Measurements from ENCODE around the gene SUSD3. TPM values are rescaled to one million over a fixed set of nuclear protein-coding genes. Genes with fewer than 3 reads are reported as not detected.

Gene SUSD3
- total RNA-seq, 6 experiments from 2014 or later = 6.5 to 51.5 (median 31.2) TPM

DNA sequence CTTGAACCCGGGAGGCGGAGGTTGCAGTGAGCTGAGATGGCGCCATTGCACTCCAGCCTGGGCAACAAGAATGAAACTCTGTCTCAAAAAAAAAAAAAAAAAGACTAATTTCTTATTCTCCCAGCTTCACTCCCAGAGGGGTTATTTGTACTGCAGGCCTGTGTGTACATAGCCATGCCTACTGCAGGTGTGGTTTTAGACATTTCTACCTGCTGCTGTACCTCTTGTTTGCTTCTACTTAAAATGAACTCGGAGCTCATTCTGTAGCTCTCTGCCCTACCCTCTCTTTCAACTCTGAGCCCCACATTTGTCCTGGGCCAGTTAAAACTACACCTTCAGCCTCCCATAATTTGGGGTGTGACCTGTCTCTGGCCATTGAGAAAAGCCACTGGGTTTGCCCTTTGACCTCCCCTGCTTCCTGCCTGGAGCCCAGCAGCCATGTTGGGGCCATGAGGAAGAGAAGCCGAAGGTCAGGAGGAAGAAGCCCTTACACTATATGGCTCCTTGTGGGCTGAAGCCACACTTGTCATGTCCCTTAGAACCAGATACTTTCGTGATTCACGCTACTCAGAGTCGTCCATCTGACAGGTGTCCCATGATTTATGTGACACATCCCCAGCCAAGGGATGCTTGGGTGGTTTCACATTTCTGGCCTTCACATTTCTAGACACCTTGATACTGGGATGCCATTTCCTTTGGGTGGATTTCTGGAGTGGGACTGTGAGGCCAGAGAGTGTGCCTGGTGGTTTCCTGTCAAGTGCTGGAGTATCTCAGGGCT lies 28.1 kb downstream of the SUSD3 start:
- intact Hi-C loops (cut with DNase I) = no loop called here
- 89% methylated on average over 2 of the region's 8 CpGs for WGBS (ENCODE audit: insufficient coverage, low coverage, low lambda C conversion rate, missing lambda C conversion rate)
- Histone ChIP-seq H3K27me3 (no peaks in the 10 kb centered on the region), H3K27ac (no peak overlapping the region), H3K9me3 (no peaks in the 10 kb centered on the region), H3K4me1 (no peaks in the 10 kb centered on the region), H3K4me3 (no peak overlapping the region), H3K36me3 (peaks cover 0 to 4% (median 0%) of the 10 kb centered on the region in 4 donors)
- ATAC-seq = no peak
- no peak for TF ChIP-seq CTCF (IDR thresholded peaks at IDR 0.05)
- no peak for TF ChIP-seq POLR2A (IDR thresholded peaks at IDR 0.05)
- DNase-seq = peak in 2 of 3 donors; percentile 7 to 23

- Histone ChIP-seq H3K4me3 (no peak overlapping the region), H3K27me3 (no peaks in the 10 kb centered on the region), H3K9me3 (no peaks in the 10 kb centered on the region), H3K27ac (no peak overlapping the region), H3K4me1 (no peaks in the 10 kb centered on the region), H3K36me3 (peaks cover 0 to 4% (median 0%) of the 10 kb centered on the region in 4 donors)
- no peak for ATAC-seq
- WGBS (ENCODE audit: insufficient coverage, low coverage, low lambda C conversion rate, missing lambda C conversion rate) = 100% methylated on average over 6 of the region's 12 CpGs
- intact Hi-C loops (cut with DNase I) = no loop called here
- TF ChIP-seq CTCF (IDR thresholded peaks at IDR 0.05) (no peak), POLR2A (IDR thresholded peaks at IDR 0.05) (no peak)
- DNase-seq = peak in 2 of 3 donors; percentile 19 to 28
These were observed 29.6 kb downstream of the SUSD3 start for GRCh38 chr9:93087971-93088655.

DNA sequence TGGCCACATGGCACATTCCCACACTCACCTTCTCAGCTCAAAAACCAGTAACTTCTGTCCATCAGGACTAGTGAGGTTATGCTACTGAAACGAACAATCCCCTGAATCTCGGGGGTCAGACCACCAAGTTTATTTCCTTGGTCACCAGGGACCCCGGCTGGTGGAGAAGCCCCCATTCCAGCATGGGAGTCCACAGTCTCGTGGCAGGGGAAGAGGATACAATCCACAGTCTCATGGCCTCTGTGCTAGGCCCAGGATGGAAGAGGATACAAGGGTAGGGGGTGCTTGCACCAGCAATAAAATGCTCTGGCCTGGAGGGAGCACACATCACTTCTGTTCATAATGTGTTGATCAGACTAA lies 30.1 kb downstream of the SUSD3 start:
- no peaks in the 10 kb centered on the region for H3K9me3 ChIP-seq
- H3K4me3 ChIP-seq = no peak overlapping the region
- H3K4me1 ChIP-seq = no peaks in the 10 kb centered on the region
- ATAC-seq (no peak), DNase-seq (peak in 1 of 3 donors; percentile 29)
- H3K36me3 ChIP-seq = peaks cover 0 to 4% (median 0%) of the 10 kb centered on the region in 4 donors
- no peak overlapping the region for H3K27ac ChIP-seq
- intact Hi-C loops (cut with DNase I) = no loop called here
- no peak for TF ChIP-seq POLR2A (IDR thresholded peaks at IDR 0.05)
- 100% methylated on average over 1 of the region's 4 CpGs for whole genome bisulfite sequencing (ENCODE audit: insufficient coverage, low coverage, low lambda C conversion rate, missing lambda C conversion rate)
- H3K27me3 ChIP-seq = no peaks in the 10 kb centered on the region

DNA sequence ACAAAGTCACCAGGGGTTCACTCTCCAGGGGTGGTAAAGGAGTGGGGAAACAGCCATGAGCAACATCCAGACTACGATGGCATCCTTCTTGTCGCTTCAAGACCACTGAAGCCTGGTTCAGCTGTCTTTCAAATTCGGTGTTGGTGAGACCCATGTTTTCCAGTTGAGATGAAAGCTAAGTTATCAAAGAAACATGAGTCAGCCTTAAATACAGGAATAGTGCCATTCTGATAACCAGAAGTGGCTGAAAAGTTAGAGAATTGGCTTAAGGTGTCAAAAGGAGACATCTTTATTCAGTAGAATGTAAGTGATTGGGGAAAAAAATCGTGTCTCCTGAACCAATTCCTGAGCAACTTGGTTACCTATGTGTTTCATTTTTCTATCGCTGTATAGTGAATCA lies 30.5 kb downstream of the SUSD3 start:
- H3K27ac ChIP-seq = no peak overlapping the region
- ATAC-seq (no peak), DNase-seq (peak in 1 of 3 donors; percentile 26)
- peaks cover 0 to 4% (median 0%) of the 10 kb centered on the region in 4 donors for H3K36me3 ChIP-seq
- no peak for TF ChIP-seq POLR2A (IDR thresholded peaks at IDR 0.05)
- TF ChIP-seq CTCF (IDR thresholded peaks at IDR 0.05) = no peak
- 88% methylated on average over 5 of the region's 5 CpGs for WGBS (ENCODE audit: insufficient coverage, low coverage, low lambda C conversion rate, missing lambda C conversion rate)
- intact Hi-C loops (cut with DNase I) = no loop called here
- H3K4me3 ChIP-seq = no peak overlapping the region
- H3K4me1 ChIP-seq = peaks cover 0 to 2% (median 0%) of the 10 kb centered on the region in 4 donors
- no peaks in the 10 kb centered on the region for H3K27me3 ChIP-seq
- no peaks in the 10 kb centered on the region for H3K9me3 ChIP-seq

- intact Hi-C loops (cut with DNase I) = no loop called here
- Histone ChIP-seq H3K9me3 (no peaks in the 10 kb centered on the region), H3K27me3 (no peaks in the 10 kb centered on the region), H3K36me3 (peaks cover 0 to 3% (median 0%) of the 10 kb centered on the region in 4 donors), H3K4me3 (no peak overlapping the region), H3K27ac (no peak overlapping the region), H3K4me1 (peaks cover 0 to 7% (median 0%) of the 10 kb centered on the region in 4 donors)
- TF ChIP-seq CTCF (IDR thresholded peaks at IDR 0.05) (no peak), POLR2A (IDR thresholded peaks at IDR 0.05) (no peak)
- 100% methylated on average over 7 of the region's 12 CpGs for WGBS (ENCODE audit: insufficient coverage, low coverage, low lambda C conversion rate, missing lambda C conversion rate)
- DNase-seq = peak in 2 of 3 donors; percentile 23 to 40
- ATAC-seq = no peak
These were observed 31.0 kb downstream of the SUSD3 start for GRCh38 chr9:93089481-93089991.
